GM19238 (cell line): ENCODE data around the gene SCAANT1.

Experiments
- DNase-seq: peaks from one replicate; pipeline ENCODE4 v3.0.0; 2011; ENCODE audit warnings: low spot score; ENCODE audit not compliant: insufficient read length

Gene SCAANT1

DNA sequence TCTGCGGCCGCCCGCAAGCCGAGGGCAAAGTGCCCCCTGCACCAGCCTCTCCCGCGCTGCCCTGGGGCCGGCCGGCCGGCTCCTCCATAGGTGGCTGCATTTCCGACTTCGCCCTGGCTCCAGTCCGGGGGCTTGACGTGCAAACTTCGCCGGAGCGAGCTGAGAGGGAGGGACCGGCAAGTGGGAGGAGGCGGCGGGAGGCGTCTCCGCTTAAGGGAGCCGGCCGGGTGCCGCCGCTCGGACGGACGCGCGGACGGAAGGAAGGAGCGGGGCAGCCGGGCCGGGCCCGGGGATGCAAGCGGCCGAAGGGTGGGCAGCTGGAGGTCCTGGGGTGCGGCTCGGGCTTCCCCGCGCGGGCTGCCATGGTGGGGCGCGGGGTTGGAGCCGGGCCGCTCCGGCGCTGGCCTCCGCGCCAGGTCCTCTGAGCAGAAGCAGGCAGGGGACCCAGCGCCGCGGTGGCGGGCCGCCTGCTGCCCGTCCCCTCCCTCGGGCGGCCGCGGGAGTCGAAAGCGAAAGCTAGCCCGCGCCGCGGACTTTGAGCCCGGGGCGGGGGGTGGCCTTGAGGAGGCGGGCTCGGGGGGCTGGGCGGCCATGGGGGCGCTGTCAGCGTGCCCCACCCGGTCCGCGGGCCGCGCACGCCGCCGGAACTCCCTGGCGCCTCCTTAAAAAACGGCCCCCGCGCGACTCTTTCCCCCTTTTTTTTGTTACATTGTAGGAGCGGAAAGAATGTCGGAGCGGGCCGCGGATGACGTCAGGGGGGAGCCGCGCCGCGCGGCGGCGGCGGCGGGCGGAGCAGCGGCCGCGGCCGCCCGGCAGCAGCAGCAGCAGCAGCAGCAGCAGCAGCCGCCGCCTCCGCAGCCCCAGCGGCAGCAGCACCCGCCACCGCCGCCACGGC is at the start of gene SCAANT1:
TSS of gene SCAANT1 (minus strand) at position 511 of the 895 bp plus-strand sequence.
- DNase-seq: peak; percentile 85

DNA sequence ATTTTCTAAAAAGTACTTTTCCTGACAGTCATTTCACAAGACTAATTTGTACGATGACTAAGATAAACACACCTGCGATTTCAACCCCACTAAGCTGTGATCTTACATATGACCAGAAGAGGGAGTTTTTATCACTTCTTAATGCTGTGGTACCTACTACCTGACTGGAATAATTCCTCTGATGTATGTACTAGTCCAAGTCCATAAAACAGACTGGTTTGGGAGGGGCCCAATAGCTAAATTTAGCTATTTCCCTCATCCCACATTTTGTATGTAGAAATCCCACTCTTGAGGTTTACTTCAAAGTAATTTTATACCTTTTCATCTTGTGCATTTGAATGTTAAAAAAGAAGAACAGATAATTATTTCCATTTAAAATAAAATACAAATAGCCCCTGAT is 49.7 kb upstream of the SCAANT1 start:
- no peak for DNase-seq

DNA sequence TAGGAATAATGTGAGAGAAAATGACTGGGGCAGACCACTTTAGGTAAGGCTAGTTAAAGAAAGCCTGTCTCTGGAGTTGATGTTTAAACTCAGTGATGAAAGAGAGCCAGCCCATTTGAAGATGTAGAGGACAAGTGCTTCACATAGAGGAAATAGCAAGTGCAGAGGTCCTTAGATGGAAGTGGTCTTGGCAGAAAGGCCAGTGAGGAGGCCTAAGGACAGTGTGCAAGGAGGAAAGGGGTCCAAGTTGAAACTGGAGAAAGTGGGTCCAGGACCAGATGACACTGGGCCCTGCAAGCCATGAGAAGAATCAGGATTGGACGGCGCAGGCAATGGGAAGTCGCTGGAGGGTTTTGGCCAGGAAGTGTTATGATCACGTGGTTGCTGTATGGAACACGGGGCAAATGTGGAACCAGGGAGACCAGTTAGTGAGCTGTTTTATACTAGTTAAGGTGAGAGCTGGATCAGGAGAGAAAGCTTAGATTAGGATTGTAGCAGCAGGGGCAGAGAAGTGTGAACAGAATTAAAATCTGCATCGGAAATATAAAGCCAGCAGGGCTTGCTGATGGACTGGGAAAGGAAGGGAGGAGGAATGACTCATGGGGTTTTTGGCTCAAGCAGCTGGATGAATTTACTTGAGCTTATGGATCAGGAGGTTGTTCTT is 48.0 kb upstream of the SCAANT1 start:
- no peak for DNase-seq

DNA sequence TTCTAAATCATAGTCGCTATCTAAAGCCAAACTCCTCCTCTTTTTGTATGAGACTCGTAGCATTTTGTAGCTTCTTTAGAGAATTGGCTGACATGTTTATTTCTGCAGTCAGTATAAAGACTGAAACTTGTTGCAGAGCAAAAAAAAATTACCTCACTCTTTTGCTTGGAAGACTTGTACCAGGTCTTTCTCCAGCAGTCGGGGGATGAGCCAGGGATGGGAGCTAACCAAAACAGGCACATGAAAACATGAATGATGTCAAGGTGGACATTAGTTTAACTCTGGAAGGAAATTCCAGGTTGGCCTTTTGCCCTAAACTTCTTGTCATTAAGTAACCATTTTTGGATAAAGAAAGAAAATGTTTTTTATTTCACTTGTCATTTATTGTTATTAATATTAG is 47.0 kb upstream of the SCAANT1 start:
- no peak for DNase-seq

DNA sequence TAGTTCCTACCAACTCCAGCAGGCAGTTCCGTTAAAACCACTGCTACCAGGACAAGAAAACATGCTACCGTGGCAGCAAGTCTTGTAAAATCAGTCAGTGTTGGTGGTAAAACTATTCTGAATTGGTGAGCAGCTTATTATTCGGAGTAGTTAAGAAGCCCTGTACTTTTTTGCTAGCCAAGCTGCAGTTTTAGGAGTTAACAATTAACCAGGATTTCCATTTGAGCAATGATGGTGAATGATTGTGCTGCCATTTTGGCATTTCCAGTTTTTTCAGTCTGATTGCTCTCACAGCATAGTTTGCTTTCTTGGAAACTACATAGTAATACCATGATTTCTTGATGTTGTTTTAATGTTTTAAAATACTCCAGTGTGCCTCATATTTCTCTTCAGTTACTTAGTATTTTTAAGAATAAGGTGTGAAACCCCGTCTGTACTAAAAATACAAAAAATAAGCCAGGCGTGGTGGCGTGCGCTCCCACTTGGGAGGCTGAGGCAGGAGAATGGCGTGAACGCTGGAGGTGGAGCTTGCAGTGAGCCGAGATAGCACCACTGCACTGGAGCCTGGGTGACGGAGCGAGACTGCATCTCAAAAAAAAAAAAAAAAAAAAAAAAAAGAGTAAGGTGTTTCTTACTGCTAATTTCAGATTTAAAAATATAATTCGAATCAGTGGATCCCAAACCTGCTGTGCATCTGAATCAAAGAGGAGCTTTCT is 43.8 kb upstream of the SCAANT1 start:
- no peak for DNase-seq

DNA sequence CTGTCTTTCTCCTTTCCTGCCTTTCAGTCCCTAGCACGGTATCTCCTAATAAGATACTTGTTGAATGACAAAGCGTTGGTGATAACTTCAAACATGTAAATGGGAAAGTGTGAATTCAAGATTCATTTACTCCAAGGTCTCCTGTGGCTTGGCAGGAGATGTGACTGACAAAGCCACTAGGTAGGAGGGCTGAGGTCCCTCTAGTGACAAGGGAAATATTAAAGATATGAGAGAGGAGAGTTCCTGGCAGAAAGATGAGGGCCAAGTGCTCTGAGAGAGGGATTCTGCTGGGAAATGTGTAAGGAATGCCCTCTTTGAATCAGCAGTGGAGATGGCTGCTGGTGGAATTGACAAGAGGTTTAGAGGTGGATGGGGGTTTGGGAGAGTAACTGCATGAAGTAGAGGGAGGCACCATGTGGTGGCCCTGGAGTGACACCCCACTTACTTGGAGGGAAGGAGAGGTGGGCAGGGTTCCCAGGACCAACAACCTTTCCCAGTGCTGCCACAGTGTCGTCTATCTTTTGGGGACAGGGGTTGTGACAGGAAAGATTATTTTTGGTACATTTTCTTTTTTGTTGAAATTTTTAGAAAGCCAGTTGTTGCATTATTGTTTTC is 43.0 kb upstream of the SCAANT1 start:
- no peak for DNase-seq

DNA sequence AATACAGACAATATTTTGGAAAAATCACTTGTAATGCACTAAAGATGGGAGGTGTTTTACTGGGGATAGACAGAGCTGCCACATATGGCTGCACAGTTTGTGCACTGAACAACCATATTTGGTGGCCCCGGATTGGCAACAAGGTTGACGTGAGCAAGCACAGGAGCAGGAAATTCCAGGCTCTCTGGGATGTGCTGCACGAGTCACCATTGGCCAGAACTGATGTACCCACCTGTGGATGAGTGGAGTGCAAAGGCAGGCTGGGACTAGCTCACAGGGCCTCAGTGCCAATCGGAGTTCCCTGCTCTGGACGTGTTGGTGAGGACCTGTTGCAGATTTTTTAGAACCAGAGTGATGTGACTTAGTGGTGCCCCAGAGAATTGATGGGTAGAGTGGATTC is 42.0 kb upstream of the SCAANT1 start:
- no peak for DNase-seq

DNA sequence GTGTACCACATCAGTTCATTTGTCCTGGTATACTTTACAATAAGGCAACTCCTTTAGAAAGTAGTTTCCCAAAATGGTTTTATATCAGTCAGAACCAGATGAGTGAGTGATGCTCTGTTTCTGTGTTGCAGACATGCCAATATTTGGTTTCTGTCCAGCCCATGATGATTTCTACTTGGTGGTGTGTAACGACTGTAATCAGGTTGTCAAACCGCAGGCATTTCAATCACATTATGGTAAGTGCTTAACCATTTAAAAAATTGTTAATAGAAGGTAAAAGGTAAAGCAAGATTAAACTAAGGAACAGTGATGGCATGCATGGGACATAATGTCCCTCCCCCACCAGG is 40.0 kb upstream of the SCAANT1 start:
- no peak for DNase-seq

DNA sequence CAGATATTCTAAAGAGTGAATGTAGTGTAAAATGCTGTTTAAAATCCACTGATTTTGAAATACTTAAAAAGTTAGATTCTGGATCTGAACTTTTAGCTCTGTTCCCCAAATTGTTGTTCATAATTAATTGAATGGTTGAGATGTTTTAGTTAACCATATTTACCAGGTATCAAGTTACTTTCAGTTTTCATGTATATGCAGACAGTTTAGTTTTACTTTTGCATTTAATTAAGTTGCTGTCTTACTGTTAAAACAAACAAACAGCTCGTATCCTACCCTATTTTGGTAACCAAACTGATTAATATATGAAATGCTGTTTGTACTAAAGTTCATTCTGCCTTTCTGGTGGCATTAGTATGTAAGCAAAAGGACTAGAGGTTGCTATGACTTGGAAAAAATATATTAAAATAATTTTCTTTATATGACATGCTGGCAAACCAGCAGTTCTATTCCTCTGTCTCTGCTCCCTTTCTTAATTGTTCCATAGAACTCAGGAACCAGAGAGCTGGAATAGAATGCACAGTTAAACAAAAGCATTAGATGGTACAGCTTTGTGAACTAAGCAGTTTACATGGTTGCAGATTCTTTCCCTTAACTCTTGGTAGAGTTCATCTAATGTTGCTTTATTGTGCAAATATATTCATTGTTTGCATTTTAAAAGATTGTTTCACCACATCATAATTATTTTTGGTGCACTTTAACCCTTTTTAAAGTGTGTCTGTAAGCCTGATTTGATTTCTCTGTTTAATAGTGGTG is 39.5 kb upstream of the SCAANT1 start:
- DNase-seq: no peak

DNA sequence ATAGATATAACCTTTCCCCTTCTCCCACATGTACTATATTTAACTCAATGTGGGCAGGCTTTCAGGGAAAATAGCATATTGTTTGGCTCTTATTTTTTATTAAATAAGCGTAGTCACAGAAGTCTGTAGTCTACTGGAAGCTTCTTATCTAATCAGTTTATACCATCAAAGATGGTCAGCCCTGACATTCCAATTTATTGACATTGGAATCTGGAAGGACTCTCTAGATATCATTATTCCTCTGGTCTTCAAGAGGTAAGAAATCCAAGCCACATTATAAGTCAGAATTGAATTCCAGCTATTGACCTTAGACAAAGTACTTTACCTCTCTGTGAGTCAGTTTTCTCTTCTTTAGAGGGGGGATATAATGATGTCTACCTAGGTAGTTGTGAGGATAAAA is 38.5 kb upstream of the SCAANT1 start:
- DNase-seq: no peak

DNA sequence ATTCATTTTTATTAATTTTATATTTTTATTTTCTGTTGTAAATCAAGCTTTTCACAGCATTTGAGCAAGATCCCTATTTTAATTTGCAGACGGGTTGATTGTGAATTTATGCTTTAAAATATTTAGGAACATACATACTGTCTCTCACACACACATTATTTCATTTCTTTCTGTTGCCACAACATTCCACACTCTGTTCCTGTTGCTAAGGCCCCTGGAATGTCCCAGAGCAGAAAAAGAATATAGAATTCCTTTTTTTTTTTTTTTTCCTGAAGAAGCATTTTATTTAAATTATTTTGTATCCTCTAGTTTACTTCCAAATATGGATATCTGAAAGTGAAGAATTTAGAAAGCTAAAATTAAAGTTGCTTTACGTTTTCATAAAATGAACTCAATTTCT is 36.8 kb upstream of the SCAANT1 start:
- DNase-seq: no peak

DNA sequence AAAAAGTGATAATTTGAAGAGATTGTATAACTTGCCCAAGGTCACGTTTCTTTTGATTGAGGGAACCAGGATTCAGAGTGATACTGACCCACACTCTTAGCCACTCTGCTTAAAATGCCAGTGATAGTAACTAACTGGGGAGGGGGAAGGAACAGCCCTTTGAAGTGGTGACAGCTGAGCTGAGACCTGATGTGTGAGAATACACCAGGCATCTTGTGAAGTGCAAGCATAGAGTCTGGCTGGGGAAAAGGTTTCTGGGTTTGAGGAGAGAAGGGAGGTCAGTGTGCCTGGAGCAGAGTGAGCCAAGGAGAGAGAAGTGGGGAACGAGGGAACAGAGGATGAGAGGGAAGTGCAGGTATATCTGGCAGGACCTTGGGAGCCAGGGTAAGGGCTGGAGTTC is 35.4 kb upstream of the SCAANT1 start:
- DNase-seq: no peak

DNA sequence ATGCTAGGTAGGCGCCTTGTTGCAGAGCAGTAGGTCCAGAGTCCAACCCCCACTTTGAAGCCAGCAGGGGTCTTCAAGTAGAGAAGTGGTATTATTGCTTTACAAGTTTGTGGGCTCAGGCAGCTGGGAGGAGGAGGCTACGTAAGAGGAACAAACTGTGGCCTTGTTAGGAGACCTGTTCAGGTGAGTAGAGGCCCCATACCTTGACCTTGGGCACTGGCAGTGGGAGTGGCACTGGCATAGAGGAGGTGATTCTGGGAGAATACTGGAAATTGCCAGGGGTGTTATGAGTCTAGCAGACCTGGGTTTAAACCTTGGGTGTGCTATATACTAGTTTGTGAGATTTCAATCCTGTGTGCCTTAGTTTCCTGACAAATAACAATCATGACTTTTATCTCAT is 34.6 kb upstream of the SCAANT1 start:
- DNase-seq: no peak

DNA sequence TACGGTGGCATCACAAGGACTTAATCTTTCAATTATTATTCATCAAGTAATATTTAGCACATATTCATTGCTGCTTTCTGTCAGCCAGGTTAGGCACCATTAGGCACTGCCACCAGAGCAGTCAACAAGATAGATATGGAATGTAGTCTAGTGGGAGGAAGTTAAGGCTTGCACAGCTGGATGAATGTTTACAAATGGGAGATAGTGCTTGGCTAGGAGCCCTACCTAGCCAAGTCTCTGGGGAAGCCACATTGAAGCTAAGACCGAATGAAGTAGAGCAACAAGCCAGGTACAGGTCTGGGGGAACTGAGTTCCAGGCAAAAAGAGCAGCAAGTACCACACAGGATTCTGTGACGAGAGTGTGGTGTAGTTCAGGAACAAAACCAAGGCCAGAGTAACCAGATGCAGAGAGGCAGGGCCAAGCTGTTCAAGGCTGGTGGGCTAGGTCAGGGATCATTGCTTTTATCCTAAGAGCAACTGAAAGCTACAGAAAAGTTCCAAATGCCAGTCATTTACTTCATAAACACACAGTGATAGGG is 33.4 kb upstream of the SCAANT1 start:
- no peak for DNase-seq

DNA sequence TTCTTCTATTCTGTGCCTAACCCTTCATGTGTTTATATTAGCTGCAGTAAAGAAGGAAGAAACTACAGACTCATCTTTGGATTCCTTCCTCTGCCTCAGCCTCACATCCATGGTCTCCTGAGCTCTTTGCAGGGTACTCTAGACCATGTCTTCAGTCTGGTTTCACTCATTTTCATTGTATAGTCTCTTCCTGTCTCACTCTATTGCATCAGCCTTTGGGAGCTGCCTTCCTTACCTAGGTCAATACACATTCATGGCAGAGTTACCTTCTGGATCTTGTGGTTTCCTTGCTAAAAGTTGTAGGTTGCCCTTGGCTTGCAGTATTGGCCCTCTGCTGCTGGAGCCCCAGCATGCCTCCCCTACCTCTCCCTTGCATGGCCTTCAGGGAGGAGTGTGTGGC is 31.5 kb upstream of the SCAANT1 start:
- DNase-seq: no peak

DNA sequence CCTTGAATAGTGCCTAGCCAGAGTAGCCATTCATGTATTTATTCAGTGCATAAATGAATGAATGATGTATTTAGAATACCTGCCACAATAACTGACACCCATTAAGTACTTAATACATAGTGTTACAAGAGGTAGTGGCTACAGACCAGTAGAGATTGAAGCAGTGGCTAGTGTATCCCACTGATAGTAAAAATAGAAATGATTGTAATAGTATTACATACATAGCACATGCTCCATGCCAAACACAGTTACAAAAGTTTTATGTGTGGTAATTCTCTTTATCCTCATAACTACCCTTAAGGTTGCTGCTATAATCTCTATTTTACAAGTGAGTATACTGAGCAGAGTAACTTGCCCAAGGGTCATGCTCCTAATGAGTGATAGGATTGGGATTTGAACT is 30.3 kb upstream of the SCAANT1 start:
- DNase-seq: no peak

DNA sequence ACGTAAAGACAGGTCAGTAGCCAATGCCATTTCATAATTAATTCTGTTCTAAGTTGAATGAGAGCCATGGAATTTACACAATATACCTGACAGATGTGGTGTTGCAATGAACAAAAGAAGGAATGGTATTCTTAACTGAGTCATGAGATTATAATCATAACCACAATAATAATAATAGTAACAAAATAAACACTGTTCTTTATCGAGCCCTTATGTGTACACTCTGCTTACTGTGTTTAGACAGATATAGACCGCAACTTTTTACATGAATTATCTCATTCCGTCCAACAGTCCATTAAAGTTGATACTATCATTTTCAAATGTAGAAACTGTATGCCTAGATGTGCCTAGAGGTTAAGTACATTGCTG is 28.2 kb upstream of the SCAANT1 start:
- no peak for DNase-seq

DNA sequence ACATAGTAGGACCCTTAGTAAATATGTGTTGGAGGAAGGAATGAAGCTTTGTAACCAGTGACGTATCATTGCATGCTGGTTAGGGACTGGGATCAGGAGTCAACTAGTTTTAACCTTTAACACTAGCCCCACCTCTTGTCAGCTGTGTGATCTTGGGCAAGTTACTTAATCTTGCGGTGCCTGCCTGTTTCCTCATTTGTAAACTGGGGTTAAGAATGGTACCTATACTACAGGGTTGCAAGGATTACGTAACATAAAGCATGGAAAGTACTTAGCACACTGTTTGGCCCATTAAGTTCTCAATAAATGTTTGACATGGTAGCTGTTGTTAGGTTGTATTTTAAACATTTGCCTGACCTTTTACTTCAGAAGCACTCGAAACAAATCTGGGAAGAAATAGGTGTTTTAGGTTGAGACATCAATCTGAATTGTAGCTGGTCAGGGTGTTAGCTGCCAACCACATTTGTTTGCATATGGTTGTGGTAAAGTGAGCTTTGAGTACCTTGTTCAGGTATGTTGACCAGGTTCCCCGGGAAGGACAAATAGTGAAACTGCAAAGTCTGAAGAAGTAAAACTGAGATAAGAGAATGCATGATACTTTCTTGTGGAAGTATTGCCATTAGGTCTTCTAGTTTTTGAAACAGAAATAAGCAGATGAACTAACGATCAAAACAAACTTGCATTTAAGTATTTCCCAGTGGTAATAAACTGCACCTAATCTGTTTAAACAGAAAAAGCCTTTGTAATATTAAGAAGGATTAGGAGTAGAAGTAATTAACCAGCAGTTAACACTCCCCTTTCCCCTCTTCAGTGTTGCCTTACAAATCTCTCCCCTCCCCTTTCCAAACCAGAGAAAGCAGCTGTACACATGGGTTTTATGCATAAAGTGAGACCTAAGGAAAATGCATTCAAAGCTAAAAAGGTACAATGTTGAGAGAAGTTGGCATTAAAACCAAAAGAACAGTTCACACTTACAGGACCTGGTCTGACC is 25.8 kb upstream of the SCAANT1 start:
- DNase-seq: no peak

DNA sequence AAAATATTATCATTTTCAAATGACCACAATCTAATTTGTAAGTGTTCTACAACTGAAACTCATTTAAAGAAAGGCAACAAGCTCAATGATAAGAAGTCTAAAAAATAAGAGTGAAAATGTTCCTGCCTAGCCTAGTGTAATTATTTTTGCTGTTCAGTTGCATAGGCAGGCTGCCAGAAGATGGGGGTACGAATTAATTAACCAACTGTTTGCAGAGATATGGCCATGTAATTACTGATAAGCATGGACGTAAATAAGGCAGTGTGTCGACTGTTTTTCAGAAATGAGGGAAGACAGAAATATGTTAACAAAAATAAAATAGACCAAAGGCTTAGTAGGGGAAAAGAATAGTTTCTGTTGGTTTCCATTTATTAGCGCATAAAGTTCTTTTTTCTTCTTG is 24.7 kb upstream of the SCAANT1 start:
- DNase-seq: no peak
